HG02884 (cell line): ENCODE results near the gene ATAD3B.
"Not testable (repeated sequence)": the region's sequence is repeated elsewhere in the genome, so short reads cannot be mapped to it uniquely, and the experiment has no call there.

Experiments
- ATAC-seq: cut with Tn5 transposase; IDR thresholded peaks from one replicate; pipeline ENCODE4 v1.9.1; 2021; ENCODE audit warnings: mild to moderate bottlenecking, moderate library complexity; ENCODE audit not compliant: unreplicated experiment

ATAD3B gene

DNA sequence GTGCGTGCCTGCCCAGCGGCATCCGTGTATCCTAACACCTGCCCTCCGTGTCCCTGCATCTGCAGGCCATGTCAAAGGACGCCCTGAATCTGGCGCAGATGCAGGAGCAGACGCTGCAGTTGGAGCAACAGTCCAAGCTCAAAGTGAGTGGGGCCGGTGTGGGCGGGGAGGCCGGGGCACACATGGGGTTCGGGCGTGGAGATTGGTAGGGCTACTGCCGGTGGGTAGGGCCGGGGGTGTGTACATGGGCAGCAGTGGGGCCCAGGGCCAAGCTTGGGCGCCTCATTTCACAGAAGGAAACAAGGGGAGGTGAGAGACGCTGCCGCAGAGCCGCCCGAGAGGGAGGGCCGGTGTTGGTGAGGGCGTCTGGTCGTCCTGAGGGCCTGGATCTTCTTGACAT is 20.9 kb upstream of the ATAD3B start:
- not testable (repeated sequence) for ATAC-seq

DNA sequence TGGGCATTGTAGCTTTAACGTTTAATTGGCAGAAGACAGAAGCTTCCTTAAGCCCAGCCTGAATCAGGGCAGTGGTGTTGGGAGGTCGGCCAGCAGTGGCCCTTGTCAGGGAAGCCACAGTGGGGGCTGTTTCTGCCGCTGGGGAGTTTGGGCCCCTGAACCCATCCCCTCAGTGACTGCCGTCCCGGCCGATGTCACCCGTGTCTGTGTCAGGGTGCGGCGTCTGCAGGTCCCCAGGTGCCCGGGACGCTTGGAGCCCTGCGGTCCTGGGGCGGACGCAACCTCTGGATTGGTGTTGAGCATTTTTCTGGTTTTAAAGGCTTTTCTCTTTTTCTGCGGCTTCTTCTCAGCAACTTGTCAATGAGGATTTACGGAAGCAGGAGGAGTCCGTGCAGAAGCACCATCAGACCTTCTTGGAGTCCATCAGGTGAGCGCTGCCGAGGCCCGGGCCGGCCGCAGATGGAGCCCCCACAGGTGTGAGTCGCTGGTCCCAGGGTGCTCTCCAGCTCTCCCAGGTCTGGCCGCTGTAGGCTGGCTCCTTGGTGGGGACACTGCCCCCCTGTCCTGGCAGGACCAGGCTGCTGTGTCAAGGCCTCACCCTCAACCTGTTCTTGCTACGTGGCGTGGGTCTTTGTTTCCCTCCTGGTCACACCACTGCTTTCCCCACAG is 19.7 kb upstream of the ATAD3B start:
- ATAC-seq, result no peak

DNA sequence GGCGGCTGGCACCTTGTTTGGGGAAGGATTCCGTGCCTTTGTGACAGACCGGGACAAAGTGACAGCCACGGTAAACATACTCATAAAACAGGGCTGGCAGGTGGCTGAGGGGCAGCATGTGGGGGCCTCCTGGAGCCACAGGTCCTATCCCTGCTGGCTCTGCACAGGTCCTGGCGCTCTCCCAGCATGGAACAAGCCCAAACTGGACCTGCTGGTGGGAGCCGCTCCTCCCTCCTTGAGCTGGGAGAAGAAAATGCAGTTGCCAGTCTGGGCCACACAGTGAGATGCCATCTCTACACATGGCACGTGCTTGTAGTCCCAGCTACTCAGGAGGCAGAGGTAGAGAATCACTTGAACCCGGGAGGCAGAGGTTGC is 19.2 kb upstream of the ATAD3B start:
- not testable (repeated sequence) for ATAC-seq

DNA sequence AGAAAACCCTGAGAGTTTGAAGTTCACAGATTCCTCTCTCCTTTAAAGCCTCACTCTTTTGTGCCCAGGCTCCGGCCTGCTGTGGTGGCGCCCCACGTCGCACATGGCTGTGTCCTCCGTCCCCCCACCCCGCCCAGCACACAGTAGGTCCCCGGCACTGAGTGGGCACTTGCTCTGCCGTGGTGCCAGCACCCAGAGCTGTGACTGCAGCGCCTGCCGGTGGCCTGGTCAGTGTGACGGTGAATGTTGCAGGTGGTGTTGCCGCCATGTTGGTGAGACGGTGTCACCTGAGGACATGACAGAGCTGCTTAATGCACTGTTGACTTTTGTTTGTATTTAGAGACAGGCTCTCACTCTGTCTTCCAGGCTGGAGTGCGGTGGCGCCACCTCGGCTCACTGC is 18.7 kb upstream of the ATAD3B start:
- ATAC-seq, result no peak

DNA sequence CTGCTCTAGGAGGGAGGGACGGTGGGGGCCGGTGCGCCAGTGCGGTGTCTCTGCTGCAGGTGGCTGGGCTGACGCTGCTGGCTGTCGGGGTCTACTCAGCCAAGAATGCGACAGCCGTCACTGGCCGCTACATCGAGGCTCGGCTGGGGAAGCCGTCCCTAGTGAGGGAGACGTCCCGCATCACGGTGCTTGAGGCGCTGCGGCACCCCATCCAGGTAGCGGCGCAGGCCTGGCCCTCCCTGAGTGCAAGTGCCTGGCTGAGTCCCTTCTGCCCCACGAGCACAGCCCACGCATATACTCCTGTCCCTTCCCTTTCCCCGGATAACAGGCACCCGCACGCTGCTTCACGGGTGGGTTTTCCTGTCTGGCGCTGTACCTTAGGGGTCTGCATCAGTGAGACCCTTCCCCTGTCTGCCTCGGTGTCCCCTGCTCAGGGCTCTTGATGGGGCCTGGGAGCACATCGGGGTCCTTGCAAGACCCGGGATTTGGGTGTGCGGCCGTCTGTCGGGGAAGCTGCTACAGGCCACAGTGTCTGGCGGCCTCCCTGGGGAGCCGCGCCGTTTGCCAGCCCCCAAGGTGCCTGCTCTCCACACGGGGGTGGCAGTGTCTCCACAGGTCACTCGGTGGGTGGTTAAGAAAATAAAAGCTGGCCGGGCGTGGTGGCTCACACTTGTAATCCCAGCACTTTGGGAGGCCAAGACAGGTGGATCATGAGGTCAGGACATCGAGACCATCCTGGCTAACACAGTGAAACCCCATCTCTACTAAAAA is 17.1 kb upstream of the ATAD3B start:
- ATAC-seq, result not testable (repeated sequence)

DNA sequence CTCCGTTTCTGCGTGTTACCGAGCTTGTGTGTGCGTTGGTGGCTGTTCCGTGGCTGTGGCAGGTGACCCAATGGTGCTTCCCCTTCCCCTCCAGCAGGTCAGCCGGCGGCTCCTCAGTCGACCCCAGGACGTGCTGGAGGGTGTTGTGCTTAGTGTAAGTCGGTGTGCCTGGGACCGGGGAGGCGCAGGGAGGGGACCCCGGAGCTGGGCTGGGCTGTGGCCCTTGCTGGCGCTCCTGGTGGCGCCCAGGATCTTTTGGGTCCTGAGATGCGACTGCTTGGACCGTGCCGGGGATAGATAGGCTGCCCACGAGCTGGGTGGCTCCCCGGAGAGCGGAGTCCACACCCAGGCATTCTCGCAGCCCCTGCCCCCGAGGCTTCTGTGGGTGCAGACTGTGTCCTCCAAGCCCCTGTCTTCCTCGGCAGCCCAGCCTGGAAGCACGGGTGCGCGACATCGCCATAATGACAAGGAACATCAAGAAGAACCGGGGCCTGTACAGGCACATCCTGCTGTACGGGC is 16.1 kb upstream of the ATAD3B start:
- no peak for ATAC-seq

DNA sequence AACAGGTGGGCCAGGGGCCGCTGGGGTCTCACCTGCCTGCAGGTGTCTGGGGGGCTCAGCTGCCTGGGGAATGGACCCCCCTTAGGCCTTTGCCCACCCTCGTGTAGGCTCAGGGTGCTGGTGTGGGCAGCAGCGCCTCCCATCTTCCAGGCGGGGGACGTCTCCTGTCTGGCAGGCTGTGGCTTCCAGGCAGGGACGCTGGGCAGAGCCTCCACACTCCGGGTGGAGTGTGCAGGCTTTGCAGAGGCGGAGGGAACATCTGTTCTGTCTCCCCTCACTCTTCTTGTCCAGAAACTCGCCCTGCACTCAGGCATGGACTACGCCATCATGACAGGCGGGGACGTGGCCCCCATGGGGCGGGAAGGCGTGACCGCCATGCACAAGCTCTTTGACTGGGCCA is 15.6 kb upstream of the ATAD3B start:
- ATAC-seq, result not testable (repeated sequence)

DNA sequence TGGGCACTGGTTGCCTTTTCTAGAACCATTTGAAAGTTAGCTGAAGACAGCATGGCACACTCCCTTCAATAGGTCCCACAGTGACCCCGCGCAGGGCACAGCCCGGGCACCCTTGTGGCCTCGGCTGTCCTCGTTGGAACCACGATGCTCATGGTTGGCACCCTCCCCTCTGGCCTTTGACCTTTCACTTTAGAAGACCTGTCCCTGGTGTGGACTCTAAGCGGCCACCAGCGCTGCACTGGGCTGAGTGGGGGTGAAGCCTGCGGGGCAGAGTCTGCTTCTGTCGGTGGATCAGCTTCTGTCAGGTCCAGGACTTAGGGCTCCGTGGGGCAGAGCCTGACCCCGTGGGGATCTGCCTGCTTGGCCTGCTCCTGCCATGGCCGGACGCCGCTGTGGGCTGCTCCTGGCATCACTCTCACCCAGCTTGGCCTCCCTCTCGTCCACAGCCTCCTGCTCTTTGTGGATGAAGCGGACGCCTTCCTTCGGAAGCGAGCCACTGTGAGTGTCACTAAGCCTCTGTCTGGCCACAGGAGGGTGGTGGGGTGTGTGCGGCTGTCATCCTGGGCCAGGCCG is 14.8 kb upstream of the ATAD3B start:
- ATAC-seq, result not testable (repeated sequence)

DNA sequence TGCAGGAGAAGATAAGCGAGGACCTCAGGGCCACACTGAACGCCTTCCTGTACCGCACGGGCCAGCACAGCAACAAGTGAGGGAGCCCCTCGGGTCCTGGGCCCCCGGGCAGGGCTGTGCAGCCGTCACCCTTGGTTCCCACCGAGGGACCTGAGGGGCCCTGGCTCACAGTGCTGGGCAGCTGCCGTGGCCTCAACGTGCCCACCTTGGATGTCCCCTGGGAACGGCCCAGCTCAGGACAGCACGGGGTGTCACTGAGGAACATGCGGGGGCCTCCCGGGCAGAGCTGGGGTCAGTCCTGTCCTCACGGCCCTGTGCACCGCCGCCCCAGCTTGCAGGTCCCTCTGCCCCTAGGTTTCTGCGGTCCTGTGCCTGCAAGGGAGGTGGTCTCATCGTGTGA is 12.4 kb upstream of the ATAD3B start:
- not testable (repeated sequence) for ATAC-seq

DNA sequence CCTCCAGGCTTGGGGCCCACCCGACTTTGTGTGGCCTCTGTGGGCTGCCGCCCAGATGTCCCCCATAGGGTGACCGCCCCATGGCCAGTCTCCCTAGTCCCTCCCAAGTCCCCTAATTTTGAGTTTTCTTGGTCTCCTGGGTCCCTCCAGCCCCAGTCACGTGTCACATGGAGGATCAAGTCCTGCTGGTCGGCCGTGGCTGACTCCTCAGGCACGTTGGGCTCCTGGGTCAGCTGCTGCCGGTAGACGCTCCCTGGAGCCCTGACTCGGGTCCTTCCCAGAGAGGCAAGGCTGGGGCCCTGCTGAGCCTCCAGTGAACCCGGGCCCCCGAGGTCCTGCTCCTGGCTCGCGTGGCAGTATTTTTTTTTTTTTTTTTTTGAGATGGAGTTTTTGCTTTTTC is 11.9 kb upstream of the ATAD3B start:
- not testable (repeated sequence) for ATAC-seq

DNA sequence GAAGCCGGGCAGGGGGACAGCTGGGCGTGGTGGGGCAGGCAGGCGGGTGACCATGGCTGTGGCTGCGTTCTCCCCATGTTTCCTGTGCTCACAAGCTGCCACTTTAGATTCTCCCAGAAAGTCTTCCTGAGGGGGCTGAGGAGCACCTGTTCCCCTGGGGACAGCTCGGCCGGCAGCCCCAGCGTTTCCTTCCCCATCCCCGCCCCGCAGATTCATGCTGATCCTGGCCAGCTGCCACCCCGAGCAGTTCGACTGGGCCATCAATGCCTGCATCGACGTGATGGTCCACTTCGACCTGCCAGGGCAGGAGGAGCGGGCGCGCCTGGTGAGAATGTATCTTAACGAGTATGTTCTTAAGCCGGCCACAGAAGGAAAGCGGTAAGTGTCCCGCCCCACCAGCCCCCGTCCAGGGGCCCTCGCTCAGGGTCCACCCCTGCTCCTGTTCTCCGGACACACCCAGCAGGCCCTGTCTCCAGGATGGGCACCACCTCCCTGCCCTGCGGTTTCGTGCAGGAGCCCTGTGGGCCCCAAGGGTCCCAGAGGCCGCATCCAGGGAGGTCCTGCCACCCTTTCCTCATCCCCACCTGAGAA is 10.9 kb upstream of the ATAD3B start:
- no peak for ATAC-seq

DNA sequence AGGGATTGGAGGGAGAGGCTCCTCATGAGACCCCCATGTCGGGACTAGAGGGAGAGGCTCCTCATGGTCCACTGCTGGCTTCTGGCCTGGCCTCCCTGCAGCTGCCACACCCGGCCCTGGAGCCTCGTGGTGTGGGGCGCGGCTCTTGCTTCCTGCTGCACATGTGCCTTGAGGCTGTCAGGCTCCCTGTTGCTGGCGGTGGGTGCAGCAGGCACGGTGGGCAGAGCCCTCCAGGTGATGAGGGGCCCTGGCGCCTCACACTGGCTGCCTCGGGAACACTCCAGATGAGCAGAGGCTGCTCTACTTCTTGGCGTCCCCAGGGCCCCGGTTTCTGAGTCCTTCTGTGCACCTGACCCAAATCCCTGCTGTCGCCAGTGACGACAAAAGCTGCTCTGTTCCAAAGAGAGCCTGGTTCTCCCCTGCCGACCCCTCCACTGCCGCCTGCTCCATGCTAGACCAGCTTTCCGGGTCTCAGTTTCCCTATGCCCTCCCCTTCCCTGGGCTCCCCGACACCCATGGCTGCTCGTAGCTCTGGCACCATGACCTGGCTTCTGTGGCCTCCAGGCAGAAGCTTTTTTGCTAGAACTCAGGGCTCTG is 9.7 kb upstream of the ATAD3B start:
- ATAC-seq, result no peak

DNA sequence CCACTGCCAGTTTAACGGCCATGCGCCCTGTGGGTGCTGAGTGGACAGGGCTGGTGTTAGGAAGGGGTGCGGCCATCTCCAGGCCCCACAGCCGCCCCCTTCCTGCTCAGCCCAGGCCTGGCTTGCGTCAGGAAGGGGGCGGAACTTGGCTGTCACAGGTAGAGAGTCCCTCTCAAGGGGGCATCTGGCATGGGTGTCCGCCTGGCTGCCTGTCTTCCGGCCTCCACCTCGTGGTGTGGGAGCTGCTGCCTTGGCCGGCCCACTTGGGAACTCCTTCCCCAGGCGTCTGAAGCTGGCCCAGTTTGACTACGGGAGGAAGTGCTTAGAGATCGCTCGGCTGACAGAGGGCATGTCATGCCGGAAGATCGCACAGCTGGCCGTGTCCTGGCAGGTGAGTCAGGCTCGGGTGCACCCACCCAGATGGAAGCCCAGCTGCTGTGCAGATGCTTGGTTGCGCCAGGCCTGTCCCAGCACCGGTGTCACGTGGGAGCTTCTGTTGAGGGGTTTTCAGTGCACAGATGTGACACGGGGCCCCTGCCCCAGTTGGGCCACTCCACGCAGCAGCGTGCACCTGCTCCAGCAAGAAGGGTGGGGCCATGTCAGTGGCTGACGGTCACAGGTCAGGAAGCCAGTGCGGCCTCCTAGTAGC is 9.1 kb upstream of the ATAD3B start:
- ATAC-seq, result no peak

DNA sequence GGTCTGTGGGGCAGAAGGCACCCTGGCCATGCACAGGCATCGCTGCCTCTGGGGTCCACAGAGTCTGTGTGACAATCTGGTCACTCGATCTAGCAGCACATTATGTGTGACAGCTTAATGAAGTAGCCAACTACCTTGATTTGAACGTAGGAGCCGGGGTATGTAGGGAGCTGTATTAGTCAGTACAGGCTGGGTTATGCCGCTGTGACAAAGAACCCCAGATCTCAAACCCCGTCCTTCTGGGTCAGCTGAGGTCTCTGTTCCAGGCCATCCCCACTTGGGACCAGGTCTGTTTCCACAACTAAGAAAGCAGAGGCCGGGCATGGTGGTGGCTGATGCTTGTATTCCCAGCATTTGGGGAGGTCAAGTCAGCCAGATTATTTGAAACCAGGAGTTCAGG is 8.3 kb upstream of the ATAD3B start:
- ATAC-seq, result no peak

DNA sequence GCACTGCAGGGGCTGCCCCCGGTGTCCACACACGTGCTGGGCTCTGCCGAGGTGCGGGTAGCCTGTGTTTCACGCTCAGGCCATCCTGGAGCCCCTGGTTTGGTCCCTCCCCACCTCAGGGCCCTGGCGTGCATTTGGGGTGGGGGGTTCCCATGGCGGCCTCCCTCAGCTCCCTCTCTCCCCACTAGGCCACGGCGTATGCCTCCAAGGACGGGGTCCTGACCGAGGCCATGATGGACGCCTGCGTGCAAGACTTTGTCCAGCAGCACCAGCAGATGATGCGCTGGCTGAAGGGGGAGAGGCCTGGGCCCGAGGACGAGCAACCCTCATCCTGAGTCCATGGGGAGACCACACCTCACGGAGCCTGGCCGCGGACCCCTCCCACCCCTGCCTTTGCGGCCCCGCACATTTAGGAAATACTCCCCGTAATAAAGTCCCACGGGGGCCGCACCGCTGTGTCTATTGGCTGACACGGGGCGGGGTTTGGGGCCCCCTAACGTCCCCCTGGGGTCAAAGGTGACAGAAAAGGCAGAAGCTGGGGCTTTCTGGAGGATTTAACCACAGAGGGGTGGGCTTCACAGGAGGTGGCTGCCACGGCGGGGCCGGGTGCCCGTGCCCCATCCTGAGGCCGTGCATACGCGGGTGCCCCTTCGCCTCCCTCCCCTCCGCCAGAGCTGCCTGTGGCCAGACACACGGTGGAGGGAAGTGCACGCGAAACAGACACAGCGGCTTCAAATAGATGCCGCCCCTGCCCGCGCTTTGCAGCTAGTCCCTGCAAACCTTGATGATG is 3.2 kb upstream of the ATAD3B start:
- ATAC-seq, result not testable (repeated sequence)

DNA sequence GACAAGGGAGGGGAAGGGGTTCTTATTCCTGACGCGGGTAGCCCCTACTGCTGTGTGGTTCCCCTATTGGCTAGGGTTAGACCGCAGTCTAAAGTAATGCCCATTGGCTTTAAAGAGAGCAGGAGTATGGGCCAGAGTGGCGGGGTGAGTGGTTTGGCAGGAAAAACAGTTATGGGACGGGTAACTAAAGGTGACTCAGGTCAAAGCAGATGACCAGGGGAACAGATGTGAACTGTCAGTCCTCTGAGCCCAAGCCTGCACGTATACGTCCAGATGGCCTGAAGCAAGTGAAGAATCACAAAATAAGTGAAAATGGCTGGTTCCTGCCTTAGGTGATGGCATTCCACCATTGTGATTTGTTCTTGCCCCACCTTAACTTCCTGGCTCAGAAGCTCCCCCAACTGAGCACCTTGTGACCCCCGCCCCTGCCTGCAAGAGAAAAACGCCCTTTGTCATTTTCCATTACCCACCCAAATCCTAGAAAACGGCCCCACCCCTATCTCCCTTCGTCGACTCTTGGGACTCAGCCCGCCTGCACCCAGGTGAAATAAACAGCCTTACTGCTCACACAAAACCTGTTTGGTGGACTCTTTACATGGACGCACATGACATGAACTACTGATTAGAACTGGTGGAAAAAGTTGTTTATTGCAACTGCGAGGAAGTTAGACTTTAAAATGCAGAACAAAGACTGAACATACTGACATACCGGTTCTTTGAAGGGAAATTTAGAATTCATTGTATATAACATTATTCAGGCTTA is 758 bp upstream of the ATAD3B start:
- no peak for ATAC-seq

DNA sequence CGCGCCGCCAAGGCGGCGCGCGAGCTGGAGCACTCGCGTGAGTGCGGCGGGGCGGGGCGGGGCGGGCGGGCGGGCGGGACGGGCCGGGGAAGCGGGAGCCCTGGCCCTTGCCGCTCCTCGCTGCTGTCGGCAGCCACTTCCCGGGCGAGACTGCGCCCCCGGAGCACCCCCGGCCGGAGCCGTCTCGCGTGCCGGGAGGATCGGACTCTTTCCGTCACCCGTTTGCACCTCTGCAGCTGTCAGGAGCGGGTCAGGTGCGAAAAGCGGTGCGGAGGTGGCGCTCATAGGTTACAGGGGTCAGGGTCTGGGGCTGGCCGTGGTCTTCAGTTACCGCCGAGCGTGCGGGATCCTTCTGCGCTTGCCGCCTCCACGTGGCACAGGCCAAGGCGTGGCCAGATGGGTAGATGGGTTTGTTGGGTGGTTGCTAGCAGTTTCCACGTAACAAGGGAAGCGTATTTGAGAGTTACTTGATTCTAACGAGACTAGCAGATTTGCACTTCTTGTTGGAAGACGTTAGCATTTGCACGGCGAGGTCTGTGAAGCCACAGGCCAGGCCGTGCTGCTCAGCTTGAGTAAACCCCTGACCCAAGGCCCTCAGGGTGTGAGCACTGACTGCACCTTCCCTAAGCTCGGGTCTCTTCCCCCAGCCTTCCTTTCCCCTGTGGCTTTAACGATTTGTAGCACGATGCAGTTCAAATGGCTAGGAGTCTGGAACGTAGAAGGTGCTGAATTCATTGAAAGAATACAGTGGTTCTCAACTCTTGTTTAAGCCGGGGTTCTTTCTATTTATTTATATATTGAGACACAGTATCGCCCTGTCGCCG is 700 bp downstream of the ATAD3B start:
- not testable (repeated sequence) for ATAC-seq

DNA sequence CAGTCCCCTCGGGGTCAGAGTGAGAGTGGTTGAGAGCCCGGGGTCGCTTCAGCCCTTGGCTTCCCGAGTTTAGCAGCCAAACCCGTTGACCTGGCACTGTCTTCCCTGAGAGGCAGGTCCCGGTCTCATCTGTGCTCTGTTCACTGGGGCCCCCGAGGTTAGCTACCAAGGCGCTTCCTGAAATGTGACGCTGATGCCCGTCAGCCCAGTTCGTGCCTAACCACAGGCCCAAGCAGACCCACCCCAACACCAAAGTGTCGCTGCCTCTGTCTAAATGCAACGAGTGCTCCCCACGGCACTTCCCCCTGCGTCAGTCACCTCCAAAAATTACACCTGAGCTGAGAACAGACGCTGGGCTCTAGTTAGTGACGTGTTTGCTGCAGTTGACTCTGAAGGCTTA is 4.4 kb downstream of the ATAD3B start:
- not testable (repeated sequence) for ATAC-seq
